Progenitor cell of endocrine pancreas (in vitro differentiated cells): ENCODE data around the gene ITIH4. TPM values are rescaled to one million over a fixed set of nuclear protein-coding genes. Genes with fewer than 3 reads are reported as not detected.

Experiments
- DNase-seq: peaks from one replicate; pipeline ENCODE4 v3.0.0; 2021; ENCODE audit warnings: low spot score; ENCODE audit not compliant: unreplicated experiment
- H3K27ac Mint-ChIP-seq: 2 replicates; pipeline ENCODE4 v1.8.0; 2021; ENCODE audit warnings: mild to moderate bottlenecking, moderate library complexity, mixed read lengths
- H3K27me3 Mint-ChIP-seq: 2 replicates; pipeline ENCODE4 v1.8.0; 2021; ENCODE audit warnings: mixed read lengths
- H3K36me3 Mint-ChIP-seq: 2 replicates; pipeline ENCODE4 v1.8.0; 2022; ENCODE audit warnings: mixed read lengths; ENCODE audit not compliant: insufficient read depth
- H3K4me1 Mint-ChIP-seq: 2 replicates; pipeline ENCODE4 v1.8.0; 2021; ENCODE audit warnings: low read depth, mixed read lengths
- H3K4me3 Mint-ChIP-seq: 2 replicates; pipeline ENCODE4 v1.8.0; 2021; ENCODE audit warnings: low read depth, mild to moderate bottlenecking, moderate library complexity, mixed read lengths
- H3K9me3 Mint-ChIP-seq: 2 replicates; pipeline ENCODE4 v1.8.0; 2021; ENCODE audit warnings: low read depth, mixed read lengths
- total RNA-seq: library from RNA; stranded (reverse); gene quantifications from 2 replicates; pipeline ENCODE4 v1.2.1, GENCODE V29; 2021
- TF ChIP-seq, protein P1 (sequence below): fragments of 200-600 bp; sonication (generic); IDR thresholded peaks from one replicate; pipeline ENCODE4 v1.5.0; 2021; ENCODE audit warnings: antibody characterized with exemption, mild to moderate bottlenecking; ENCODE audit not compliant: unreplicated experiment

Gene ITIH4
- total RNA-seq, 1 donor from 2014 or later, result 9.7 TPM

DNA sequence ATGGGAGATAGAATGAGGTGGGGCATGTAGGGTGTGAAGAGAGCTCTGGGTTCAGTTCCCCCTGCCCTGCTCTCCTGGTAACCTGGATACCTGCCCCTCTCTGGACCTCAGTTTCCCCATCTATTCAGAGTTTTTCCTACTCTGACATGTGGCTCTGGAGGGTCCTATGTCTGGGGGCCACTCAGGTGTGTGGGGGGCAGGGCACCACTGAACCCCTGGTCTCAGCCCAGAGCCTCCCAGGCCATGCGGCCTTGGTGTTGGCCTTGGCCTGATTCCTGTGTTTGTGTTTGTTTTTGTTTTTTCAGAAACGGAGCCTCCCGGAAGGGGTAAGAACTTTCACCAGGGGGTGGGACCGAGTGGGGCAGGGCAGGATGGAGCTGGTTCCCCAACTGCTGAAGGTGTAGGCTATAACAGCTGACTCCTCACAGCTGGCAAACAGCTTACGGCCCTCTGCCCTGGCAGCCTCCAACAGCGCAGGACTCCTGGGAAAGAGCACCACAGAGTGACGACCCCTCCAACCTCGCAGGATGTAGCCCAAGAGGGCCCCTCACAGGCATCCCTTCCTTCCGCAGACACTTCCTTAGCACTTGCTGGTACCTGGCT lies 35.1 kb downstream of the ITIH4 start:
- no peak overlapping the region for H3K4me3 Mint-ChIP-seq
- no peaks in the 10 kb centered on the region for H3K27me3 Mint-ChIP-seq
- H3K36me3 Mint-ChIP-seq, result no peaks in the 10 kb centered on the region
- no peak for DNase-seq
- peaks cover 7% of the 10 kb centered on the region for H3K4me1 Mint-ChIP-seq
- no peaks in the 10 kb centered on the region for H3K9me3 Mint-ChIP-seq
- no peak overlapping the region for H3K27ac Mint-ChIP-seq
- TF ChIP-seq, protein P1, sequence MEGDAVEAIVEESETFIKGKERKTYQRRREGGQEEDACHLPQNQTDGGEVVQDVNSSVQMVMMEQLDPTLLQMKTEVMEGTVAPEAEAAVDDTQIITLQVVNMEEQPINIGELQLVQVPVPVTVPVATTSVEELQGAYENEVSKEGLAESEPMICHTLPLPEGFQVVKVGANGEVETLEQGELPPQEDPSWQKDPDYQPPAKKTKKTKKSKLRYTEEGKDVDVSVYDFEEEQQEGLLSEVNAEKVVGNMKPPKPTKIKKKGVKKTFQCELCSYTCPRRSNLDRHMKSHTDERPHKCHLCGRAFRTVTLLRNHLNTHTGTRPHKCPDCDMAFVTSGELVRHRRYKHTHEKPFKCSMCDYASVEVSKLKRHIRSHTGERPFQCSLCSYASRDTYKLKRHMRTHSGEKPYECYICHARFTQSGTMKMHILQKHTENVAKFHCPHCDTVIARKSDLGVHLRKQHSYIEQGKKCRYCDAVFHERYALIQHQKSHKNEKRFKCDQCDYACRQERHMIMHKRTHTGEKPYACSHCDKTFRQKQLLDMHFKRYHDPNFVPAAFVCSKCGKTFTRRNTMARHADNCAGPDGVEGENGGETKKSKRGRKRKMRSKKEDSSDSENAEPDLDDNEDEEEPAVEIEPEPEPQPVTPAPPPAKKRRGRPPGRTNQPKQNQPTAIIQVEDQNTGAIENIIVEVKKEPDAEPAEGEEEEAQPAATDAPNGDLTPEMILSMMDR, result no peak

DNA sequence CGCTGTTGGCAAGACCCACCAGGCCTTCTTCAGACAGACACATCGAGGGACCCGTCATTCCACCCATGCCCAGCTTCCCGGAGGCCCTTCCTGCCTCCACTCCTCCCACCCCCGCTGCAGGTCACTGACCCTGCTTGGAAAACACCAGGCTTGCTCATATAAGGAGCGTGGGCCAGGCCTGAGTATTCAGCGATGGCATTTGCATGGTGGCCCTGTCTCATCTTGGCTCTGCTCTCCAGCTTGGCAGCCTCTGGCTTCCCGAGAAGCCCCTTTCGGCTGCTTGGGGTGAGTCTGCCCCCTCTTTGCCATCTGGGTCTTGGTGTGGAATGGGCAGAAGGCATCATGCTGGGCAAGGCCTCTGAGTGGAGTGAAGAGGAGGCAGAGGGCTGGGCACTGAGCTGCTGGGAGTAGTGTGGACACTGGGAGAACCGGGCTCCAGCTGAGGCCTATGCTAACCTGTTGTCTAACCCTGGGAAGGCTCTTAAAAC lies 35.8 kb downstream of the ITIH4 start, which contains the start of gene ITIH3:
ITIH3 (plus strand) TSS at position 185 of the 488 bp plus-strand sequence; CDS start at position 193, 8 bp downstream.
- Mint-ChIP-seq H3K27ac (no peak within 1 kb of the TSS), H3K4me1 (peaks cover 7% of the 10 kb centered on the region), H3K4me3 (no peak within 1 kb of the TSS), H3K36me3 (no peaks in the 10 kb centered on the region), H3K27me3 (no peaks in the 10 kb centered on the region), H3K9me3 (no peaks in the 10 kb centered on the region)
- DNase-seq, result no peak
- TF ChIP-seq, protein P1, result no peak

DNA sequence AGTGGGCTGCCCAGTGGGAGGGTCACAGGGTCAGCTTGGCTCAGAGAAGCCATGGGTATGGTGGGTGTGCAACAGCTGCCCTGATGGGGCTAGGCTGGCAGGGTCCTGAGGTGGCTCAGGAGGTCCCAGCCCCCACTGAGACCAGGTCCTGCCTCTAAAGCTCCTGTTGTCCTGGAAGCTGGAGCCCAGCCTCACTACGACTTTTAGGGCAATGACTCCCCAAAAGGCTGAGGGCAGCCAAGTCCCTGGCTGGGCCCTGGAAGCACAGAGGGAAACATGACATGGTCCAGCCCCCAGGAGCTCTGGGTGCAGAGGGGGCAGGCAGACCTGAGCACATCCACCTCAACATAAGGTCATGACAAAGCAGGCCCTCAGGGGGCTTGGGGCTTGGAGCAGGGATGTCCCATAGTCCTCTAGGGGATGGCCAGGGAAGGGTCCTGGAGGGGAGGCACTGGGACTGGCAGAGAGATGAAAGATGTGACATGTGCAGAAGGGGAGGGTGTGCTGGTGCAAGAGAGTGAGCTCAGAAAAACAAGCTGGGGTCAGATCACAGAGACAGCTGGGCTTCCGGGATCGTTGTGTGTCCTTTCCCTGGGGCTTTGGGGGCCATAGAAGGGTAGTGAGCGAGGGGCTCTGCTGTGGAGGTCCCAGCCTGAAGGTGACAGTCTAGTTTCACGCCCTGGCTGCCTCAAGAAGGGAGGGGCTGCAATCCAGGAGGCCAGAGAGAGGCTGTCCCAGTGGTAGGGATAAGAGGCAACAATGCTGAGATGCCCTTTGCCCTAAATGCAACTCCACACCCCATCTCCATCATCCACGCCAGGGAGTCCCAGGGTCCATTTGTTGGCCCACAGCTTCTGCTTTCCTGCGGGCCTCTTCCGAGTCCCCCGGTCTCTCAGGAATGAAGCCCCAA lies 36.5 kb downstream of the ITIH4 start:
- Mint-ChIP-seq H3K9me3 (no peaks in the 10 kb centered on the region), H3K36me3 (no peaks in the 10 kb centered on the region), H3K27ac (no peak overlapping the region), H3K27me3 (no peaks in the 10 kb centered on the region), H3K4me3 (no peak overlapping the region), H3K4me1 (peaks cover 7% of the 10 kb centered on the region)
- DNase-seq, result no peak
- TF ChIP-seq, protein P1, result no peak

DNA sequence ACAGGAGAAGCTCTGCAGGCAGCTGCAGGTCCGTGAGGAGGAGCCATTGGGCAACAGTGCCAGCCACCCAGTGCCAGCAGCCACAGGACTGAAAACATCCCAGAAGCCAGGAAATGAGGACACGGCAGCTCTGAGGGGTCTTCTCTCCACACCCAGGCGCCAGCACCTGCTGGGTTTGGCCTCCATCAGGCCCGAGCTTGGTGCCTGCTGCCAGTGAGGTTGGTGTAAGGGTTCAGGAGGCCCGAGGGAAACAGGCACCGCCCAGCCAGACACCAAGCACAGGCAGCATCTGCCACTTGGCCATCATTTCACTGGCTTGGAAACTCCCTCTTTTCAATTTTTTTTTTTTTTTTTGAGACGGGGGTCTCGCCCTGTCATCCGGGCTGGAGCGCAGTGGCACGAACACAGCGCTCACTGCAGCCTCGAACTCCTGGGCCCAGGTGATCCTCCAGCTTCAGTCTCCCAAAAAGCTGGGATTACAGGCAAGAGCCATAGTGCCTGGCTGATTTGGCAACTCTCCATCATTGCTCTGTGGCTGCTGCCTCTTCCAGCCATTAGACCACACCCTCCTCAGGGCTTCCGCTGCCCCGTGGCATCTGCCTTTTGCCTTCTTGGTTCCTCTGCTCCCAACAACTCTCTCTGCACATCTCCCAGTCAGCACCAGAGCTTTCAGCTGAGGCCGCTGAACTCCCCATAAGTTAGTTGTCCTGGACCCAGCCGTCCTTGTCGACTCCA lies 37.3 kb downstream of the ITIH4 start:
- H3K27me3 Mint-ChIP-seq, result peaks cover 3% of the 10 kb centered on the region
- no peaks in the 10 kb centered on the region for H3K9me3 Mint-ChIP-seq
- no peak overlapping the region for H3K27ac Mint-ChIP-seq
- TF ChIP-seq, protein P1, result no peak
- H3K4me1 Mint-ChIP-seq, result peaks cover 7% of the 10 kb centered on the region
- no peaks in the 10 kb centered on the region for H3K36me3 Mint-ChIP-seq
- H3K4me3 Mint-ChIP-seq, result no peak overlapping the region
- no peak for DNase-seq

DNA sequence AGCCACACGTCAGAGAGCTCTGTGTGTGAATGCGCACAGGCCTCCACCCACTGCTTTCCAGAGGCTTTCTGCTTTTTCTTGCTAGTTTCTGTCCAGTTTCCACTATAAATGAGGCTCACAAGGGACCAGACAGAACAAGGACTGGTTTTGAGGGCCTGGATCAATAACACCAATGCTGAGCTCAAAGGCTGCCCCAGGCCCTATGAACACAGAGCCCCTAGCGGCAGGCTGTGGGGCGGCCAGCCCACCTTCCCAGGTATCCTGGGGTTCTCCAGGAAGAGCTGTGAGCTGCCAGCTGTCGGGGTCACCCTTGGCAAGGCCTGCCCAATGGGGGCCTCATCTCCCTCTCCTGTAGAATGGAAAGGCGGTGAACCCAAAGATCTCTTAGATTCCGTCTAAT lies 38.1 kb downstream of the ITIH4 start:
- Mint-ChIP-seq H3K36me3 (no peaks in the 10 kb centered on the region), H3K9me3 (no peaks in the 10 kb centered on the region), H3K27me3 (peaks cover 3% of the 10 kb centered on the region), H3K4me1 (peaks cover 7% of the 10 kb centered on the region), H3K4me3 (no peak overlapping the region), H3K27ac (no peak overlapping the region)
- TF ChIP-seq, protein P1, result peak; percentile 71
- peak; percentile 32 for DNase-seq
